K562 (cell line): Measurements from ENCODE around the gene KLK11. TPM values are rescaled to one million over a fixed set of nuclear protein-coding genes. Genes with fewer than 3 reads are reported as not detected.
A peak's percentile ranks its signal among the peaks of the same experiment; 100 is the strongest.

Experiments
- ATAC-seq: fragments of 200-7000 bp; cut with Tn5 transposase; 3 replicates; pipeline ENCODE4 v1.9.1; 2020; ENCODE audit warnings: moderate library complexity
- BruUV-seq: library from RNA; stranded (reverse); fragments of 400-500 nt; replicated peaks from 2 replicates; lab custom pipeline; 2021; lab: Mats Ljungman, UMichigan
- CTCF ChIA-PET: fragments of 300-600 bp; formaldehyde crosslinking; extraction: SDS; loops from one replicate; lab custom pipeline; 2021; ENCODE audit warnings: low intra/inter-chr PET ratio; lab: Yijun Ruan, JAX
- POLR2A ChIA-PET: fragments of 300-600, 350-650 bp; sonication (Branson Sonifier 250); formaldehyde crosslinking; extraction: SDS; loops from one replicate; lab custom pipeline; 2021; ENCODE audit warnings: antibody characterized with exemption, inconsistent platforms; lab: Yijun Ruan, JAX
- DNase-seq, 4 experiments: peaks; one replicate each; pipeline versions ENCODE4 v3.0.0 to v3.0.0-alpha.2; 2011 to 2018; ENCODE audit warnings: low spot score in 3 of 4, mixed read lengths in 3 of 4; ENCODE audit errors: extremely low read depth in 1 of 4
- FAIRE-seq: peaks from 2 replicates; lab custom pipeline; 2011; peaks lifted over from hg19 to GRCh38; lab: Jason Lieb, UNC
- H2AFZ ChIP-seq: 2 replicates; pipeline ENCODE4 v1.6.0; 2011; ENCODE audit warnings: low read depth, low read length, control low read depth, inconsistent platforms
- H3K27ac ChIP-seq: fragments of 200-600 bp; 3 replicates; pipeline ENCODE4 v1.8.0; 2011; ENCODE audit warnings: low read depth, mild to moderate bottlenecking, control low read depth, inconsistent platforms, low read length, moderate library complexity, mixed read lengths; ENCODE audit errors: extremely low read depth
- H3K27me3 ChIP-seq, 2 experiments: fragments of 300-600 bp in 1 of 2; 2 replicates in 1 of 2; 3 replicates in 1 of 2; pipeline versions ENCODE4 v1.6.0 to v1.8.0; 2011; ENCODE audit warnings: inconsistent platforms in 2 of 2, low read length in 2 of 2, mild to moderate bottlenecking in 1 of 2, mixed read lengths in 1 of 2, moderate library complexity in 1 of 2; ENCODE audit not compliant: control insufficient read depth in 2 of 2, insufficient read depth in 2 of 2
- H3K36me3 ChIP-seq: fragments of 300-600 bp; 3 replicates; pipeline ENCODE4 v1.8.0; 2011; ENCODE audit warnings: mild to moderate bottlenecking, low read length, inconsistent platforms; ENCODE audit not compliant: control insufficient read depth, insufficient read depth
- H3K4me1 ChIP-seq, 2 experiments: fragments of 200-600 bp in 1 of 2; replicated peaks in 1 of 2; 2 replicates in 1 of 2; 3 replicates in 1 of 2; pipeline versions ENCODE4 v1.5.1 to v1.8.0; 2011; ENCODE audit warnings: inconsistent platforms in 2 of 2, low read length in 2 of 2, mild to moderate bottlenecking in 1 of 2, mixed read lengths in 1 of 2, moderate library complexity in 1 of 2; ENCODE audit not compliant: control insufficient read depth in 2 of 2, insufficient read depth in 2 of 2
- H3K4me2 ChIP-seq: 2 replicates; pipeline ENCODE4 v1.6.1; 2011; ENCODE audit warnings: low read length, control low read depth, inconsistent platforms, mixed read lengths; ENCODE audit not compliant: insufficient read depth
- H3K4me3 ChIP-seq: fragments of 200-600 bp; sonication (generic), shearing (Covaris generic); 2 replicates; pipeline ENCODE4 v1.5.1; 2016; ENCODE audit warnings: control low read depth, inconsistent platforms
- H3K79me2 ChIP-seq: fragments of 200-600 bp; 3 replicates; pipeline ENCODE4 v1.8.0; 2011; ENCODE audit warnings: low read length, inconsistent platforms; ENCODE audit not compliant: control insufficient read depth, insufficient read depth
- H3K9ac ChIP-seq, 2 experiments: 2 replicates each; pipeline versions ENCODE4 v1.6.0 to v1.6.1; 2011; ENCODE audit warnings: low read depth in 2 of 2, low read length in 2 of 2, control low read depth in 1 of 2, inconsistent platforms in 1 of 2, mild to moderate bottlenecking in 1 of 2, mixed read lengths in 1 of 2; ENCODE audit not compliant: insufficient read depth in 1 of 2
- H3K9me1 ChIP-seq: one replicate; pipeline ENCODE4 v1.6.0; 2011; ENCODE audit warnings: inconsistent platforms, mild to moderate bottlenecking, low read length, moderate library complexity; ENCODE audit not compliant: control insufficient read depth, insufficient read depth
- H3K9me3 ChIP-seq: replicated peaks from 2 replicates; pipeline ENCODE4 v1.5.1; 2011; ENCODE audit warnings: low read depth, low read length, inconsistent platforms; ENCODE audit not compliant: control insufficient read depth, insufficient read depth
- H4K20me1 ChIP-seq: replicated peaks from 2 replicates; pipeline ENCODE4 v1.6.1; 2011; ENCODE audit warnings: low read length, inconsistent platforms, mixed read lengths; ENCODE audit not compliant: control insufficient read depth, insufficient read depth
- CC2D1A ChIP-seq: fragments of 450-650 bp; IDR thresholded peaks from 2 replicates; pipeline ENCODE4 v1.6.1; 2017; ENCODE audit warnings: mild to moderate bottlenecking
- JUN ChIP-seq, 2 experiments: sonication (generic) in 1 of 2; formaldehyde crosslinking in 1 of 2; IDR thresholded peaks; 2 replicates each; pipeline versions ENCODE4 v1.6.1 to v1.8.0; 2012 to 2022; ENCODE audit warnings: borderline replicate concordance in 2 of 2, mild to moderate bottlenecking in 2 of 2, improper control_type of control experiment in 1 of 2, low read depth in 1 of 2, low read length in 1 of 2, missing genetic modification reagents in 1 of 2
- MCM3 ChIP-seq: fragments of 450-650 bp; IDR thresholded peaks from 2 replicates; pipeline ENCODE4 v1.6.1; 2016
- PYGO2 ChIP-seq: fragments of 450-650 bp; IDR thresholded peaks from 2 replicates; pipeline ENCODE4 v1.6.1; 2016; ENCODE audit warnings: mild to moderate bottlenecking, missing genetic modification characterization, moderate library complexity, missing compliant biosample characterization
- ZZZ3 ChIP-seq: fragments of 450-650 bp; IDR thresholded peaks from 2 replicates; pipeline ENCODE4 v1.6.1; 2016; ENCODE audit warnings: antibody characterized with exemption, mild to moderate bottlenecking, moderate library complexity
- WGBS: fragments of 100-300 bp; shearing (Covaris generic); methylation state at CpG from one replicate; pipeline ENCODE4 v1.1.6; 2016; ENCODE audit warnings: low coverage, mixed read lengths; ENCODE audit not compliant: insufficient coverage; ENCODE audit errors: missing lambda C conversion rate; 5-methylcytosine and 5-hydroxymethylcytosine counted together
- in situ Hi-C: fragments of 300-500 bp; cut with MboI; formaldehyde crosslinking; loops from 4 replicates; pipeline ENCODE4 v1.15.0; 2018; ENCODE audit warnings: inconsistent platforms, mixed read lengths
- intact Hi-C: fragments of 100-400 bp; cut with micrococcal nuclease; formaldehyde crosslinking; loops from 2 replicates; pipeline ENCODE4 v1.14.2; 2022
- polyA plus RNA-seq, 8 experiments: library from polyadenylated mRNA; depleted of rRNA in 4 of 8; stranded (reverse) in 5 of 8; unstranded in 3 of 8; fragments of >200 nt; fragmentation: Nextera tagmentation in 2 of 8; fragmentation: Illumina TruSeq in 1 of 8; extraction: Ambion mirVana in 2 of 8; extraction: Trizol in 1 of 8; gene quantifications; 2 replicates each; pipeline versions ENCODE4 v1.2.1 to v1.2.3, GENCODE V29; 2011 to 2014; ENCODE audit warnings: inconsistent platforms in 1 of 8, missing spikeins in 1 of 8
- total RNA-seq, 7 experiments: library from RNA; depleted of rRNA in 6 of 7; stranded (reverse); fragments of >200 nt in 6 of 7; fragmentation: Illumina TruSeq in 2 of 7; extraction: Trizol in 2 of 7; gene quantifications; 2 replicates each; pipeline versions ENCODE4 v1.2.1 to v1.2.3, GENCODE V29; 2011 to 2021; ENCODE audit warnings: low replicate concordance in 1 of 7
- TF ChIP-seq, protein P1 (sequence below): fragments of 250-450 bp; sonication (Bioruptor Pico); IDR thresholded peaks from 2 replicates; pipeline ENCODE4 v1.4.0; 2020; ENCODE audit warnings: mild to moderate bottlenecking, moderate library complexity
- TF ChIP-seq, protein P2 (sequence below): fragments of 250-450 bp; sonication (Bioruptor Pico); IDR thresholded peaks from 2 replicates; pipeline ENCODE4 v1.5.0; 2021

The KLK11 gene
- total and polyA plus RNA-seq, 9 of the 15 experiments (the other 6 are each of a cell fraction or from before 2014, with no cell fraction given) = not detected

DNA sequence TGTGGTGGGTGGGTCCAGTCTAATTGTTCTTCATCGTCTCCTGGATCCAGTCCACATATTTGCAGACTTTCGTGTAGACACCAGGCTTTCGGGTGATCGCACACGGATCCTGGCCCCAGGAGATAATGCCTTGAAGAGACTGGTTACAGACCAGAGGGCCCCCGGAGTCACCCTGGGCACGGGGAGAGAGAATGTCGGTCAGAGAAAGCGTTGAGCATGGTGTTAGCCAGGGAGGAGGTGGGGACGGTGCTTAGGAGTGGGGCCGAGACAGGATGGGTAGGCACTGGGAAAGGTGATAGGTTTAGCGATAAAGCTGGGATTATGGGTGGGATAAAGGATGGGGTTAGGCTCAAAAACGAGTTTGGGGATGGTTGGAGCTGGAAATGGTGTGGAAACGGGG, 3.9 kb downstream of the KLK11 start:
- Histone ChIP-seq H3K9ac (no peak overlapping the region), H3K4me1 (peaks cover 4 to 27% of the 10 kb centered on the region in 2 experiments), H2AFZ (no peak overlapping the region), H4K20me1 (0 out of 2 replicates have a peak, but pooled peaks cover 8% of the 10 kb centered on the region), H3K9me3 (no peaks in the 10 kb centered on the region), H3K79me2 (no peaks in the 10 kb centered on the region), H3K9me1 (no peaks in the 10 kb centered on the region), H3K27ac (no peak overlapping the region), H3K4me3 (no peak overlapping the region), H3K36me3 (no peaks in the 10 kb centered on the region), H3K27me3 (peaks cover 21 to 58% of the 10 kb centered on the region in 2 experiments), H3K4me2 (no peak overlapping the region)
- no peak for FAIRE-seq
- in situ Hi-C loops (loop anchor here (5.0 kb wide), 1 partner anchor 70 kb away; no protein-coding TSS in a partner anchor), intact Hi-C loops (no loop called here)
- 4% methylated on average over 14 of the region's 14 CpGs for WGBS
- ChIA-PET POLR2A (no interaction called here), CTCF (interaction anchor here (4.4 kb wide), 1 partner anchor 73 kb away, joined by 35 read pairs; no protein-coding TSS in a partner anchor)
- ATAC-seq = no peak
- BruUV-seq = no TSS peak
- no peak for TF ChIP-seq ZZZ3
- TF ChIP-seq, protein P1, sequence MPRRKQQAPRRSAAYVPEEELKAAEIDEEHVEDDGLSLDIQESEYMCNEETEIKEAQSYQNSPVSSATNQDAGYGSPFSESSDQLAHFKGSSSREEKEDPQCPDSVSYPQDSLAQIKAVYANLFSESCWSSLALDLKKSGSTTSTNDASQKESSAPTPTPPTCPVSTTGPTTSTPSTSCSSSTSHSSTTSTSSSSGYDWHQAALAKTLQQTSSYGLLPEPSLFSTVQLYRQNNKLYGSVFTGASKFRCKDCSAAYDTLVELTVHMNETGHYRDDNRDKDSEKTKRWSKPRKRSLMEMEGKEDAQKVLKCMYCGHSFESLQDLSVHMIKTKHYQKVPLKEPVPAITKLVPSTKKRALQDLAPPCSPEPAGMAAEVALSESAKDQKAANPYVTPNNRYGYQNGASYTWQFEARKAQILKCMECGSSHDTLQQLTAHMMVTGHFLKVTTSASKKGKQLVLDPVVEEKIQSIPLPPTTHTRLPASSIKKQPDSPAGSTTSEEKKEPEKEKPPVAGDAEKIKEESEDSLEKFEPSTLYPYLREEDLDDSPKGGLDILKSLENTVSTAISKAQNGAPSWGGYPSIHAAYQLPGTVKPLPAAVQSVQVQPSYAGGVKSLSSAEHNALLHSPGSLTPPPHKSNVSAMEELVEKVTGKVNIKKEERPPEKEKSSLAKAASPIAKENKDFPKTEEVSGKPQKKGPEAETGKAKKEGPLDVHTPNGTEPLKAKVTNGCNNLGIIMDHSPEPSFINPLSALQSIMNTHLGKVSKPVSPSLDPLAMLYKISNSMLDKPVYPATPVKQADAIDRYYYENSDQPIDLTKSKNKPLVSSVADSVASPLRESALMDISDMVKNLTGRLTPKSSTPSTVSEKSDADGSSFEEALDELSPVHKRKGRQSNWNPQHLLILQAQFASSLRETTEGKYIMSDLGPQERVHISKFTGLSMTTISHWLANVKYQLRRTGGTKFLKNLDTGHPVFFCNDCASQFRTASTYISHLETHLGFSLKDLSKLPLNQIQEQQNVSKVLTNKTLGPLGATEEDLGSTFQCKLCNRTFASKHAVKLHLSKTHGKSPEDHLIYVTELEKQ (CRISPR knock-in tag) = no peak
- TF ChIP-seq PYGO2 (tag) = no peak
- 0 out of 2 replicates have a peak, but pooled peaks have one; percentile 36 for TF ChIP-seq MCM3
- no peak for TF ChIP-seq CC2D1A
- no peak for TF ChIP-seq JUN (IDR thresholded peaks at IDR 0.05; ENCODE audit: borderline replicate concordance, low read depth, low read length)
- TF ChIP-seq JUN (CRISPR knock-in tag; IDR thresholded peaks at IDR 0.05; ENCODE audit: borderline replicate concordance) = no peak
- TF ChIP-seq, protein P2, sequence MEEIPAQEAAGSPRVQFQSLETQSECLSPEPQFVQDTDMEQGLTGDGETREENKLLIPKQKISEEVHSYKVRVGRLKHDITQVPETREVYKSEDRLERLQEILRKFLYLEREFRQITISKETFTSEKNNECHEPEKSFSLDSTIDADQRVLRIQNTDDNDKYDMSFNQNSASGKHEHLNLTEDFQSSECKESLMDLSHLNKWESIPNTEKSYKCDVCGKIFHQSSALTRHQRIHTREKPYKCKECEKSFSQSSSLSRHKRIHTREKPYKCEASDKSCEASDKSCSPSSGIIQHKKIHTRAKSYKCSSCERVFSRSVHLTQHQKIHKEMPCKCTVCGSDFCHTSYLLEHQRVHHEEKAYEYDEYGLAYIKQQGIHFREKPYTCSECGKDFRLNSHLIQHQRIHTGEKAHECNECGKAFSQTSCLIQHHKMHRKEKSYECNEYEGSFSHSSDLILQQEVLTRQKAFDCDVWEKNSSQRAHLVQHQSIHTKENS = no peak
- no peak for DNase-seq
